ENCODE data around the gene MRPS2. TPM values are rescaled to one million over a fixed set of nuclear protein-coding genes. Genes with fewer than 3 reads are reported as not detected.

Gene MRPS2
- total and polyA plus RNA-seq, 12 donors = 28.6 to 82.9 (median 47.8) TPM

DNA sequence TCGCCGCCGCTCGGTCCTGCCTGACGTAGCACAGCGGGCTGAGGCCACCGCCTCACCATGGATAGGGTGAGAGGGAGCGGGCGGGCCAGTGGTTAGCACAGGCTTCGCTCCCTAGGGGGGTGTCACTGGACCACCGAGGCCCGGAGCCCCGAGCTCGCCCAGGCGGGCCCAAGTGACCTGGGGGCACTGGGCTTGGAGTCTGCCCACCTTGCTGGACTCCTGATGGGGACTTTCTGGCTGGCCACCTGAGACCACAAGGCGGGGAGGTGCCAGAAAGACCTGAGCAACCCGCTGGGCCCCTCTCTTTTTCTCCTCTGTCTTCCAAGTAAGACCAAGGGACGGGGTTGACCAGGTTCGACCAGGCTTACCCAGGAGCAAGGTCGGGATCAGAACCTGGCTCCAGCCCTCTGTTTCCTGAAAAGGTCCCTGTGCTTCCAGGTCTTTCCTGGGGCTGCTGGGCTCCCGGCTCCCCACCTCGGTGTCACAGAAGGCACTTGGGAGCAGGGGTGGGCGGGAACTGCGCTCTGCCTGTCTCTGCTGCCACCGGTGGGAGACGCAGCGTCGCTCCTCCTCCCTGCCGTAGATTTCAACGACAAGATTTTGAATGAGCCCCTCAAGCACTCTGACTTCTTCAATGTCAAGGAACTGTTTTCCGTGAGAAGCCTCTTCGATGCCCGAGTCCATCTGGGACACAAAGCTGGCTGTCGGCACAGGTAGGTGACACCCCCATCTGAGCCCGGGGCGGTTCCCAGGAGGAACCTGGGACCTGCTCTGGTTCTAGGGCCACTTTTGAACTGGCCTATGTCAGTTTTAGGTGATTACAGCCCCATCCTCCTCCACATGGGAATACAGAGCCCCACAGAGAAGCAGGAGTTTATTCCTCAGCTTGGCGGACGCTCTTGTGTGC, 1.0 kb downstream of the MRPS2 start:
- peaks cover 11 to 34% (median 24%) of the 10 kb centered on the region in 9 donors for H3K4me1 ChIP-seq
- H3K4me3 ChIP-seq = peak overlapping the region; percentile 83 to 99 (median 94)
- DNase-seq (no peak), ATAC-seq (peak in 1 of 8 donors; percentile 64)
- intact Hi-C loops (cut with DNase I) = no loop called here
- no peaks in the 10 kb centered on the region for H3K27me3 ChIP-seq
- no peaks in the 10 kb centered on the region for H3K9me3 ChIP-seq
- H3K27ac ChIP-seq = peak overlapping the region; percentile 57 to 92 (median 82)
- 39 to 42% methylated on average over 38 of the region's 38 CpGs for WGBS, 2 donors
- TF ChIP-seq, protein P1, sequence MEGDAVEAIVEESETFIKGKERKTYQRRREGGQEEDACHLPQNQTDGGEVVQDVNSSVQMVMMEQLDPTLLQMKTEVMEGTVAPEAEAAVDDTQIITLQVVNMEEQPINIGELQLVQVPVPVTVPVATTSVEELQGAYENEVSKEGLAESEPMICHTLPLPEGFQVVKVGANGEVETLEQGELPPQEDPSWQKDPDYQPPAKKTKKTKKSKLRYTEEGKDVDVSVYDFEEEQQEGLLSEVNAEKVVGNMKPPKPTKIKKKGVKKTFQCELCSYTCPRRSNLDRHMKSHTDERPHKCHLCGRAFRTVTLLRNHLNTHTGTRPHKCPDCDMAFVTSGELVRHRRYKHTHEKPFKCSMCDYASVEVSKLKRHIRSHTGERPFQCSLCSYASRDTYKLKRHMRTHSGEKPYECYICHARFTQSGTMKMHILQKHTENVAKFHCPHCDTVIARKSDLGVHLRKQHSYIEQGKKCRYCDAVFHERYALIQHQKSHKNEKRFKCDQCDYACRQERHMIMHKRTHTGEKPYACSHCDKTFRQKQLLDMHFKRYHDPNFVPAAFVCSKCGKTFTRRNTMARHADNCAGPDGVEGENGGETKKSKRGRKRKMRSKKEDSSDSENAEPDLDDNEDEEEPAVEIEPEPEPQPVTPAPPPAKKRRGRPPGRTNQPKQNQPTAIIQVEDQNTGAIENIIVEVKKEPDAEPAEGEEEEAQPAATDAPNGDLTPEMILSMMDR (IDR thresholded peaks at IDR 0.05) = no peak
- peaks cover 0 to 36% (median 10%) of the 10 kb centered on the region in 9 donors for H3K36me3 ChIP-seq

DNA sequence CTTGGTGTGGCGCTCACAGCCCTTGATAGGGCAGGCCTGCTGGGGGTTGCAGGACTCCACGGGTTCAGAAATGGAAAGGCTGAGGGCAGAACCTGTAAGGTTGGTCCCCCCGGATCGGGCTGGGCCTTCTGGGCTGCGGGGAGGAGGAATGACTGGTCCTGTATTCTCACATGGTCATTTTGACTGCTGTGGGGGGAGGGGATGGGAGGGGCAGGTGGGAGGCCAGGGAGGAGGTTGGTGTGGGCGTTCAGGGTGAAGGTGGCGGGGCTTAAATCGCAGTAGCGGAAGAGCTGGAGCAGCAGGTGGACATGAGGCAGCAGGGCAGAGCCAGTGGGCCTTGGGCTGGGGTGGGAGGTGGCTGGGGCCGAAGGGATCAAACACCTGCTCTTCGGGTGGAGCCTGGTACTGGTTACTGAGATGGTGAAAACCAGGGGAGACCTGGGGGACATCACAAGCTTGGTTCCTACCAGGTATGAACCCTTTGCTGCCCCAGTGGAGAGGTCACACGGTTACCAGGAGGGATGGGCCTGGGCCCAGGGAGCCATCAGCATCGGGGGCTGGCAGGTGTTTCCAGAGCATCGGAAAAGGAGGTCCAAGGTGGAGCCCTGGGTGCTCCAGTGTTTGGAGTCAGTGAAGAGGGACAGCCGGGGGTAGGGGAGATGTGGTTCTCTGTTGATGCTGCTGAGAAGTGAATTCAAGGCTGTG, 1.8 kb downstream of the MRPS2 start:
- intact Hi-C loops (cut with DNase I) = no loop called here
- Histone ChIP-seq H3K4me1 (peaks cover 11 to 35% (median 24%) of the 10 kb centered on the region in 9 donors), H3K9me3 (no peaks in the 10 kb centered on the region), H3K36me3 (peaks cover 0 to 36% (median 10%) of the 10 kb centered on the region in 9 donors), H3K27ac (no peak overlapping the region), H3K27me3 (no peaks in the 10 kb centered on the region), H3K4me3 (peak overlapping the region in 4 of 10 donors; percentile 93 to 99 (median 98))
- WGBS, 2 donors = 89 to 90% methylated on average over 15 of the region's 15 CpGs
- TF ChIP-seq, protein P1 (IDR thresholded peaks at IDR 0.05) = no peak
- DNase-seq (peak in 1 of 2 donors; percentile 7), ATAC-seq (no peak)

- no peak for ATAC-seq
- Histone ChIP-seq H3K27ac (no peak overlapping the region), H3K4me3 (no peak overlapping the region), H3K27me3 (no peaks in the 10 kb centered on the region), H3K4me1 (peaks cover 11 to 35% (median 24%) of the 10 kb centered on the region in 9 donors), H3K9me3 (no peaks in the 10 kb centered on the region), H3K36me3 (peaks cover 0 to 36% (median 10%) of the 10 kb centered on the region in 9 donors)
- WGBS, 2 donors = 86 to 92% methylated on average over 16 of the region's 16 CpGs
- intact Hi-C loops (cut with DNase I) = no loop called here
- TF ChIP-seq, protein P1 (IDR thresholded peaks at IDR 0.05) = no peak
- DNase-seq = peak in 1 of 2 donors; percentile 7
Observed at GRCh38 chr9:135502873-135503321, 2.4 kb downstream of the MRPS2 start.

Data from heart right ventricle (tissue), 16 donors.